Esophagus (tissue), 2 donors: ENCODE measurements around the gene ATP13A3. TPM values are rescaled to one million over a fixed set of nuclear protein-coding genes. Genes with fewer than 3 reads are reported as not detected.

Source experiments
- H3K27ac ChIP-seq, 2 donors: one replicate each; pipeline ENCODE4 v1.5.1; 2013; ENCODE audit warnings: low read depth in 2 of 2, mild to moderate bottlenecking in 2 of 2, inconsistent platforms in 1 of 2, low read length in 1 of 2, moderate library complexity in 1 of 2
- H3K27me3 ChIP-seq, 2 donors: one replicate each; pipeline ENCODE4 v1.6.1; 2013; ENCODE audit warnings: low read length in 2 of 2, control low read depth in 1 of 2, mild to moderate bottlenecking in 1 of 2; ENCODE audit not compliant: insufficient read depth in 2 of 2, control insufficient read depth in 1 of 2
- H3K36me3 ChIP-seq, 2 donors: one replicate each; pipeline ENCODE4 v1.6.1; 2013; ENCODE audit warnings: low read length in 1 of 2; ENCODE audit not compliant: control insufficient read depth in 2 of 2, insufficient read depth in 2 of 2
- H3K4me1 ChIP-seq, 2 donors: one replicate each; pipeline ENCODE4 v1.6.1; 2013; ENCODE audit warnings: low read length in 1 of 2; ENCODE audit not compliant: control insufficient read depth in 2 of 2, insufficient read depth in 2 of 2
- H3K4me3 ChIP-seq, 2 donors: one replicate each; pipeline ENCODE4 v1.5.1; 2013; ENCODE audit warnings: low read length in 2 of 2, mild to moderate bottlenecking in 2 of 2, low read depth in 1 of 2, moderate library complexity in 1 of 2
- H3K9me3 ChIP-seq, 2 donors: one replicate each; pipeline ENCODE4 v1.6.1; 2013; ENCODE audit warnings: mild to moderate bottlenecking in 2 of 2, low read depth in 1 of 2, low read length in 1 of 2, moderate library complexity in 1 of 2; ENCODE audit not compliant: control insufficient read depth in 2 of 2, insufficient read depth in 1 of 2
- WGBS, 2 donors: extraction: QIAGEN DNeasy Blood & Tissue Kit; methylation state at CpG; one replicate each; pipeline ENCODE4 v1.1.7; 2013; 5-methylcytosine and 5-hydroxymethylcytosine counted together
- polyA plus RNA-seq, 2 donors: library from polyadenylated mRNA; stranded (reverse); fragments of 200-250 nt; gene quantifications; one replicate each; pipeline ENCODE4 v1.2.3, GENCODE V29; 2013
- donor health status: healthy with polysubstance abuse.
- donor health status: Bipolar disorder and iron deficiency.

Gene ATP13A3
- polyA plus RNA-seq, 2 donors: 9.6 to 12.2 TPM

DNA sequence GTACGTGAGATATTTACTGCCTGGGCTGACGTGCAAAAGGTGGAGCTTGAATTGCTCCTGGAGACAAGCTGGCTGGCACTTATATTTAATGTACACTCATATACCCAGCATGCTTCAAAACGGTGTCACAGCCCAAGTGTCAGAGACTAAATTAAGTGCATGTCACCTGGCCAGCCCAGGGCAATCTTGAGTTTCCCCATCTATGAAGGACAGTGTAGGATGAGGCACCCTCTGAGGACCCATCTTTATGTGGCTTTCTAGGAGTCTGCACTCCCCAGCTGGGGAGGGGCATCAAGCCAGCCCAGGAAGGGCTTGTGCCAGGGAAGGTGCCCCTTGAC is 122.5 kb downstream of the ATP13A3 start:
- Histone ChIP-seq H3K27me3 (no peaks in the 10 kb centered on the region), H3K4me1 (no peaks in the 10 kb centered on the region), H3K9me3 (no peaks in the 10 kb centered on the region), H3K27ac (no peak overlapping the region), H3K36me3 (no peaks in the 10 kb centered on the region), H3K4me3 (no peak overlapping the region)
- 58 to 65% methylated on average over 3 of the region's 3 CpGs for WGBS, 2 donors

DNA sequence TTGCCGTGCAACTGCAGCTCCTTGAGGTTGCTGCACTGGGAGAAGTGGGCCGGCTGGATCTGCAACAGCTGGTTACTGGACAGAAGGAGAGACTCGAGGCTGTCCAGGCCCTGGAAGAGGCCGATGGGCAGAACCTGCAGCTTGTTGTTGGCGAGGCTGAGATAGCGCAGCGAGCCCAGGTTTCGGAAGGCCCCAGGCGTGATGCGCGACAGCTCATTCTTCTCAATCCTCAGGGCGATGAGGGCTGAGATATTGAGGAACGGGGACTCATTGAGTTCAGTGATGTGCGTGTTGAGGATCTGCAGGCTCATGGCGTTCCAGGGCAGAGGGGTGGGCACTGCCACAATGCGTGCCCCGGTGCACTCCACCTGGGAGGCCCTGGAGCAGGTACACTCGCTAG is 126.2 kb downstream of the ATP13A3 start:
- H3K9me3 ChIP-seq: peaks cover 0 to 4% of the 10 kb centered on the region in 2 donors
- 90 to 93% methylated on average over 18 of the region's 18 CpGs for WGBS, 2 donors
- no peak overlapping the region for H3K4me3 ChIP-seq
- no peaks in the 10 kb centered on the region for H3K4me1 ChIP-seq
- no peaks in the 10 kb centered on the region for H3K27me3 ChIP-seq
- no peaks in the 10 kb centered on the region for H3K36me3 ChIP-seq
- H3K27ac ChIP-seq: no peak overlapping the region

DNA sequence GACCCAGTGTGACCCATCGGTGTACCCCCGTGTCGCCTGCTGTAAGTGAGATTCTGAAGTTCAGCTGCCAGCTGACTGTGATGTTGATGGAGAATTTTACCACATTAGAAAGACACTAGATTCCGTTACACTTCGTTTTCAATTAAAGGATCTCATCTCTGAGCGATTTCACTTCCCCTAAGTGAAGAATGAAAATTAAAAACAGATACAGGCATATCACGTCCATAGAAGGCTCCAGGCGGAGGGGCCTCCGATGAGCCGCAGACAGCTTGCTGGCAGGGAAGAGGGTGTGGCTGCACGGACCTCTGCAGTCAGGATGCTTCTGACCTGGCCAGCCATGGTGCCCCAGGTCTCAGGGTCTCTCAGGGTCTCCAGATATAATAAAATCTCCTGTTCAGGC is 129.1 kb downstream of the ATP13A3 start:
- H3K27ac ChIP-seq: no peak overlapping the region
- WGBS, 2 donors: 83 to 86% methylated on average over 11 of the region's 11 CpGs
- no peaks in the 10 kb centered on the region for H3K4me1 ChIP-seq
- H3K27me3 ChIP-seq: no peaks in the 10 kb centered on the region
- H3K36me3 ChIP-seq: no peaks in the 10 kb centered on the region
- H3K4me3 ChIP-seq: no peak overlapping the region
- peaks cover 0 to 4% of the 10 kb centered on the region in 2 donors for H3K9me3 ChIP-seq

DNA sequence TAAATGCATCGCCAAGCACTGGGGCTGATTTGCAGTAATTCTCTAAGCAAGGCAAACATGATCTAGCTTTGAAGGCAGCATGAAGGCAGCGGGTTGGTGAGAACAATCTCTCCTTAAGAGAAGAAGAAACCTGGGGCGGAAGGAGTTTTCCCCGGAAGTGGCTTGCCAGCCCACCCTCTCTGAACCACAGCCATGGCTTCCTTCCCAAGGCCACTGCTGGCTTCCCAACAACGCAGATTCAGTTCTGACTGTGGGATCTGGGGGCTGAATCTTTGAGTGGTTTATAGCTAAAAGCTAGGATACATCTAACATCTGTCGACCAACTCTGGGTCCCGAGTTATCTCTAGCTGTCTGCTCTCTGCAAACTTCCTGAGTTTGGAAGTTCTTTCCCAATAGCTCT is 131.4 kb downstream of the ATP13A3 start:
- Histone ChIP-seq H3K4me3 (no peak overlapping the region), H3K4me1 (no peaks in the 10 kb centered on the region), H3K36me3 (no peaks in the 10 kb centered on the region), H3K27me3 (no peaks in the 10 kb centered on the region), H3K27ac (no peak overlapping the region), H3K9me3 (peaks cover 0 to 4% of the 10 kb centered on the region in 2 donors)
- 75 to 81% methylated on average over 7 of the region's 7 CpGs for WGBS, 2 donors

DNA sequence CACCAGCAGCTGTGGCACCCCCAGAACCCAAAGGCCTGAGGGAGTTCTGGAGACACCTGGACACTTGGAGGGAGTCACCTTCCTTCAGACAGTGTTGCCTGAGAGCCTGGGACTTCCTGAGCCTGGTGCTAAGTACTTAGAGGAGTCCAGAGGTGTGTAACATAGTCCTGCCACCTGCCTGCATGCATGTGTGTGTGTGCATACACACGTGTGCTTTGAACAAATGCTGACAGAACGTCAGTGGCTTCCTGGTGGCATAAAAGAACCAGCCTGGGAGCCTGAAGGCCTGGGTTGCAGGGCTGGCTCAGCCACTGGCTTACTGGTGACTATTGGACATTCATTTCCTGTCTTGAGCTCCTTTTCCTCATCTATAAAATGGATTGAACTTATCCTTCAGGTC is 132.5 kb downstream of the ATP13A3 start:
- no peaks in the 10 kb centered on the region for H3K4me1 ChIP-seq
- no peak overlapping the region for H3K4me3 ChIP-seq
- 64 to 65% methylated on average over 2 of the region's 2 CpGs for WGBS, 2 donors
- no peaks in the 10 kb centered on the region for H3K36me3 ChIP-seq
- H3K9me3 ChIP-seq: peaks cover 0 to 4% of the 10 kb centered on the region in 2 donors
- H3K27ac ChIP-seq: peak overlapping the region in 1 of 2 donors; percentile 45
- no peaks in the 10 kb centered on the region for H3K27me3 ChIP-seq

Other genes with a start within 250 kb of the ATP13A3 start
- gene CPN2, start 135.7 kb downstream of the ATP13A3 start, polyA plus RNA-seq: under 1 TPM in 1 of 2 donors, not detected in 1; 0.02 TPM
- under 1 TPM; 0.02 to 0.04 TPM for gene LRRC15, start 117.3 kb downstream of the ATP13A3 start, polyA plus RNA-seq
- gene GP5, start 87.7 kb downstream of the ATP13A3 start, polyA plus RNA-seq: under 1 TPM in 1 of 2 donors, not detected in 1; 0.01 TPM
- gene TMEM44, start 146.4 kb upstream of the ATP13A3 start, polyA plus RNA-seq: 1 to 10 TPM; 7.3 TPM
- 10 to 100 TPM; 14.1 to 26.5 TPM for gene LSG1, start 185.2 kb upstream of the ATP13A3 start, polyA plus RNA-seq
- 10 to 100 TPM in 1 of 2 donors, 1 to 10 TPM in 1; 9.0 to 15.5 TPM for gene FAM43A, start 198.9 kb upstream of the ATP13A3 start, polyA plus RNA-seq